HFF-Myc (cell line): ENCODE measurements around the gene CEL.

Experiments used
- DNase-seq: peaks from one replicate; pipeline ENCODE4 v3.0.0-alpha.2; 2011; ENCODE audit warnings: low read depth; ENCODE audit errors: extremely low read depth
- H3K4me3 ChIP-seq: replicated peaks from 2 replicates; pipeline ENCODE4 v1.5.1; 2011; ENCODE audit warnings: low read depth, mild to moderate bottlenecking, control low read depth, low read length
- TF ChIP-seq, protein P1 (sequence below): IDR thresholded peaks from 2 replicates; pipeline ENCODE4 v1.5.1; 2012; ENCODE audit warnings: mild to moderate bottlenecking, low read depth, low read length, control low read depth; ENCODE audit errors: missing control alignments

Gene CEL

GRCh38 chr9:133051281-133051900 is 10.4 kb upstream of the CEL start:
- no peak overlapping the region for H3K4me3 ChIP-seq
- DNase-seq: no peak
- TF ChIP-seq, protein P1, sequence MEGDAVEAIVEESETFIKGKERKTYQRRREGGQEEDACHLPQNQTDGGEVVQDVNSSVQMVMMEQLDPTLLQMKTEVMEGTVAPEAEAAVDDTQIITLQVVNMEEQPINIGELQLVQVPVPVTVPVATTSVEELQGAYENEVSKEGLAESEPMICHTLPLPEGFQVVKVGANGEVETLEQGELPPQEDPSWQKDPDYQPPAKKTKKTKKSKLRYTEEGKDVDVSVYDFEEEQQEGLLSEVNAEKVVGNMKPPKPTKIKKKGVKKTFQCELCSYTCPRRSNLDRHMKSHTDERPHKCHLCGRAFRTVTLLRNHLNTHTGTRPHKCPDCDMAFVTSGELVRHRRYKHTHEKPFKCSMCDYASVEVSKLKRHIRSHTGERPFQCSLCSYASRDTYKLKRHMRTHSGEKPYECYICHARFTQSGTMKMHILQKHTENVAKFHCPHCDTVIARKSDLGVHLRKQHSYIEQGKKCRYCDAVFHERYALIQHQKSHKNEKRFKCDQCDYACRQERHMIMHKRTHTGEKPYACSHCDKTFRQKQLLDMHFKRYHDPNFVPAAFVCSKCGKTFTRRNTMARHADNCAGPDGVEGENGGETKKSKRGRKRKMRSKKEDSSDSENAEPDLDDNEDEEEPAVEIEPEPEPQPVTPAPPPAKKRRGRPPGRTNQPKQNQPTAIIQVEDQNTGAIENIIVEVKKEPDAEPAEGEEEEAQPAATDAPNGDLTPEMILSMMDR: no peak

DNA sequence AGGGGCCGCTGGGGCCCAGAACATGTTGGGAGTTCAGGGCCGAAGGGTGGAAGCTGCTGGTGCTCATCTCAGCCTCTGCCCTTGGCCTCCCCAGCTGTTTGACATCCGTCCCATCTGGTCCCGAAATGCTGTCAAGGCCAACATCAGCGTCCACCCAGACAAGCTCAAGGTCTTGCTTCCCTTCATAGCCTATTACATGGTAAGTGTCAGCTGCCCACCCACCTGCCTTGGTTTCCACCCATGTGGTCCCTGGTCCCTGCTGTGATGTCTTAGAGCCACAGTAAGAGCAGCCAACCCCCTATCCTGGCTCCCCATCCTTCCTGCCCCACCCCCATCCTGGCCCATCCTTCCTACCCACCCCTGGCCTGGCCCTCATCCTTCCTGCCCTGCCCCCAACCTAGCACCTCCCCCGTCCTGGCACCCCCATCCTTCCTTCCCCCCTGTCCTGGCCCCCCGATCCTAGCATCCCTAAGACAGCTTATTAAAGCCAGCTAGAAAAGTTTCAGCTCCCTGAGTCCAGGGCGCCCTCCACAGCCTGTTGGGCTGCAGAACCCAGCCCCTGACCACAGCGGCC is 9.7 kb upstream of the CEL start:
- H3K4me3 ChIP-seq: no peak overlapping the region
- no peak for DNase-seq
- TF ChIP-seq, protein P1: no peak

- H3K4me3 ChIP-seq: no peak overlapping the region
- TF ChIP-seq, protein P1: no peak
- no peak for DNase-seq
Measured at GRCh38 chr9:133054194-133054890, 7.4 kb upstream of the CEL start.

- no peak overlapping the region for H3K4me3 ChIP-seq
- DNase-seq: peak; percentile 93
- TF ChIP-seq, protein P1: no peak
Measured at GRCh38 chr9:133054966-133055365, 6.8 kb upstream of the CEL start.

- TF ChIP-seq, protein P1: no peak
- no peak overlapping the region for H3K4me3 ChIP-seq
- DNase-seq: no peak
Measured at GRCh38 chr9:133055788-133056420, 5.9 kb upstream of the CEL start.

DNA sequence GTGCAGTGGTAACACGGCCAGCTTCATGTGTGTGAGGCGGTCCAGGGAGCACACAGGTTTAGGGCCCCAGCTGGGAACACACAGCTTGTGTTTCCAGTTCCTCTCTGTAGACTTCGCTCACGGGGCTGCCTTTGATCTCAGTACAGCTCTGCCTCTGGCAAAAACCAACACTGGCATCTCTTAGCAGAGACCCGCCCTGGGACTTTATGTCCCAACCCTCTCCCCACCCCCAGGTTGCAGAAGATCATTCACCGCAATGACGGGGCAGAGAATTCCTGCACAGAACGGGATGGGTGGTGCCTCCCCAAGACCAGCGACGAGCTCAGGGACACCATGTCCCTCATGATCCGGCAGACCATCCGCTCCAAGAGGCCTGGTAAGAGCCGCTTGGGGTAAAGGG is 5.2 kb upstream of the CEL start:
- no peak overlapping the region for H3K4me3 ChIP-seq
- TF ChIP-seq, protein P1: no peak
- DNase-seq: no peak
